Esophagus squamous epithelium (tissue), 5 donors: ENCODE measurements around the gene COA6. TPM values are rescaled to one million over a fixed set of nuclear protein-coding genes. Genes with fewer than 3 reads are reported as not detected.

Experiments used
- DNase-seq: peaks from one replicate; lab custom pipeline; 2025; lab: John Stamatoyannopoulos, UW
- H3K27ac ChIP-seq, 4 donors: fragments of 200-600 bp; sonication (generic); one replicate each; pipeline ENCODE4 v1.5.1; 2016 to 2019; ENCODE audit warnings: mild to moderate bottlenecking in 1 of 4
- H3K27me3 ChIP-seq, 4 donors: fragments of 200-600 bp; sonication (generic); 1 replicate in 3 of 4; 2 replicates in 1 of 4; pipeline versions ENCODE4 v1.5.1 to v1.6.0; 2017 to 2021; ENCODE audit warnings: antibody characterized with exemption in 1 of 4
- H3K36me3 ChIP-seq, 3 donors: fragments of 200-600 bp; sonication (generic); one replicate each; pipeline ENCODE4 v1.5.1; 2016 to 2019
- H3K4me1 ChIP-seq, 3 donors: fragments of 200-600 bp; sonication (generic); one replicate each; pipeline ENCODE4 v1.5.1; 2017 to 2019
- H3K4me3 ChIP-seq, 4 donors: fragments of 200-600 bp; sonication (generic); 1 replicate in 3 of 4; 2 replicates in 1 of 4; pipeline ENCODE4 v1.5.1; 2016 to 2019; ENCODE audit warnings: mild to moderate bottlenecking in 2 of 4, moderate library complexity in 1 of 4
- H3K9me3 ChIP-seq, 3 donors: fragments of 200-600 bp; sonication (generic); one replicate each; pipeline ENCODE4 v1.5.1; 2016 to 2019
- POLR2A ChIP-seq, 4 donors: fragments of 450-650 bp; IDR thresholded peaks; one replicate each; pipeline ENCODE4 v1.6.1; 2017; ENCODE audit warnings: antibody characterized with exemption in 4 of 4, mild to moderate bottlenecking in 4 of 4, moderate library complexity in 3 of 4
- WGBS, 2 donors: methylation state at CpG; one replicate each; pipeline ENCODE4 v1.1.5; 2018; 5-methylcytosine and 5-hydroxymethylcytosine counted together
- intact Hi-C: fragments of 100-400 bp; cut with DNase I; formaldehyde crosslinking; loops from one replicate; pipeline ENCODE4 v1.15.0; 2022
- total RNA-seq, 4 donors: library from RNA; depleted of rRNA; stranded (reverse); fragments of >200 nt; gene quantifications; one replicate each; pipeline ENCODE4 v1.1.0, GENCODE V29; 2016
- TF ChIP-seq, protein P1 (sequence below), 6 experiments: fragments of 450-650 bp in 4 of 6; fragments of 200-600 bp in 2 of 6; sonication (generic) in 2 of 6; IDR thresholded peaks; one replicate each; pipeline ENCODE4 v1.5.1; 2016 to 2019; ENCODE audit warnings: antibody characterized with exemption in 6 of 6, mild to moderate bottlenecking in 4 of 6, moderate library complexity in 4 of 6
- donor health status: DM: yes; HTN: yes; CAD: no.

The COA6 gene
- total RNA-seq, 4 donors from 2014 or later, result 17.1 to 33.5 (median 24.6) TPM

DNA sequence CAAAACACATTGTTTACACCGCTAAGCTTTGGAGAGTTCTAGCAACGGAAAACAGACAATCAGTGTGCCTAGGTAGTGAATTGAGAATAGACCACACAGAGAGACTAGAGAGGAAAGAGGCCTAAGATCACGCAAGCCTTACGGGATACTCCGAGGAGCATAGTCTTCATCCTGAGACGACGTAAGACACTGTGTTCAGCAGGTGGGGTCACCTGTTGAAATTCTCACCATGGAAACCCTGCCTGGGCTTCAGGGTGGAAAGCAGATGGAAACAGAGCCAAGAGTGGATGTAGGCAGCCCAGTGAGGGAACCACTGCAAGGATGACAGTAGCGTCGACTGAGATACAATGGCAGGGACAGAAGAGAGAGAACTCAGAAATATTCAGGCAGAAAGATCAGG is 40.2 kb downstream of the COA6 start:
- TF ChIP-seq POLR2A (IDR thresholded peaks at IDR 0.05), result no peak
- TF ChIP-seq, protein P1, sequence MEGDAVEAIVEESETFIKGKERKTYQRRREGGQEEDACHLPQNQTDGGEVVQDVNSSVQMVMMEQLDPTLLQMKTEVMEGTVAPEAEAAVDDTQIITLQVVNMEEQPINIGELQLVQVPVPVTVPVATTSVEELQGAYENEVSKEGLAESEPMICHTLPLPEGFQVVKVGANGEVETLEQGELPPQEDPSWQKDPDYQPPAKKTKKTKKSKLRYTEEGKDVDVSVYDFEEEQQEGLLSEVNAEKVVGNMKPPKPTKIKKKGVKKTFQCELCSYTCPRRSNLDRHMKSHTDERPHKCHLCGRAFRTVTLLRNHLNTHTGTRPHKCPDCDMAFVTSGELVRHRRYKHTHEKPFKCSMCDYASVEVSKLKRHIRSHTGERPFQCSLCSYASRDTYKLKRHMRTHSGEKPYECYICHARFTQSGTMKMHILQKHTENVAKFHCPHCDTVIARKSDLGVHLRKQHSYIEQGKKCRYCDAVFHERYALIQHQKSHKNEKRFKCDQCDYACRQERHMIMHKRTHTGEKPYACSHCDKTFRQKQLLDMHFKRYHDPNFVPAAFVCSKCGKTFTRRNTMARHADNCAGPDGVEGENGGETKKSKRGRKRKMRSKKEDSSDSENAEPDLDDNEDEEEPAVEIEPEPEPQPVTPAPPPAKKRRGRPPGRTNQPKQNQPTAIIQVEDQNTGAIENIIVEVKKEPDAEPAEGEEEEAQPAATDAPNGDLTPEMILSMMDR (IDR thresholded peaks at IDR 0.05), result no peak
- Histone ChIP-seq H3K9me3 (no peaks in the 10 kb centered on the region), H3K4me1 (no peaks in the 10 kb centered on the region), H3K36me3 (peaks cover 0 to 92% (median 0%) of the 10 kb centered on the region in 3 donors), H3K4me3 (no peak overlapping the region), H3K27ac (no peak overlapping the region), H3K27me3 (no peaks in the 10 kb centered on the region)
- WGBS, 2 donors, result 92 to 96% methylated on average over 9 of the region's 9 CpGs
- no peak for DNase-seq
- intact Hi-C loops, result no loop called here

DNA sequence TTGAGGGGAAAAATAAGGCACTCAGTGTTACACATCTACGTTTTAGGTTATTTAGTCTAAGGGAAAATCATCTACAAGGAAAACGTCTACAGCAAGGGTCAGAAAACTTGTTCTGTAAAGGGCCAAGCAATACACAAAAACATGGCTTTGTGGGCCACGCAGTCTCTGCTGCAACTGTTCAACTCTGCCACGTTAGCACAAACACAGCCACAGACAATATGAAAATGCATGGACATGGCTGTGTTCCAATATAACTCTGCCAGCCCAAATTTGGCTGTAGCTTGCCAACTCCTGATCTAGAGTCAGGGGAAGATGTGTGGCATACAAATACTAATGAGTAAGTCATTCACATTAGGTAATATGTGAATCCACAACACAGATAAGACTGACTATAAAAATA is 40.7 kb downstream of the COA6 start:
- H3K4me1 ChIP-seq, result no peaks in the 10 kb centered on the region
- H3K4me3 ChIP-seq, result no peak overlapping the region
- no peaks in the 10 kb centered on the region for H3K9me3 ChIP-seq
- no peak overlapping the region for H3K27ac ChIP-seq
- H3K27me3 ChIP-seq, result no peaks in the 10 kb centered on the region
- WGBS, 2 donors, result 80 to 88% methylated on average over 4 of the region's 4 CpGs
- peaks cover 0 to 94% (median 0%) of the 10 kb centered on the region in 3 donors for H3K36me3 ChIP-seq
- intact Hi-C loops, result no loop called here
- no peak for TF ChIP-seq POLR2A (IDR thresholded peaks at IDR 0.05)
- TF ChIP-seq, protein P1 (IDR thresholded peaks at IDR 0.05), result no peak
- no peak for DNase-seq

DNA sequence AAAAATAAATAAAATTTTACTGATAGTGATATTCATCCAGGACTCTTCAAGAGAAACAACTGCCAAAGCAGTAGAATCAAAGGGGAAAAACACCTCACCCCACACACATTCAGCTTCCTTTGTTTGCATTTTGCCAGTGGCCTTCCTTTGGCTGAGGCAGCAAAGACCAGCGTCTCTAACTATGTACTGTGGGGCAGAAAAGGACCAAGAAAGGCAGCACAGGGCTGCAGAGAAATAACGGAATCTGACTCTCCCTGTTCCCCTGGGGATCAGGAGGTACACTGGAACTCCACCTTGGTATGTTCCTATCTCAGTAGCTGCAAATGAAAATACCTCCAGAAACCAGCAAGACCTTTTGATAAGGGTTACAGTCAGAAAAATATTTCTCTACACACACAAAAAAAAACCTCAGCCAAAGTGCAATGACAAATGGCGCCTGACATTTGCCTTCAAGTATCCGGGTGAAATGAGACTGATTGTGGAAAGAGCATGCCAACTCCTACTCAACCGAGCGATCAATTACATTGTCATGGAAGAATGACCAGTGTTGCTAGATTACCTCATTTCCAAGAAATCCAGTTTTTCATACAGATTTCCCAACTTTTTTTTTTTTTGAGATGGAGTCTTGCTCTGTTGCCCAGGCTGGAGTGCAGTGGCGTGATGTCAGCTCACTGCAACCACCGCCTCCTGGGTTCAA is 54.8 kb downstream of the COA6 start:
- intact Hi-C loops, result no loop called here
- no peaks in the 10 kb centered on the region for H3K4me1 ChIP-seq
- no peak overlapping the region for H3K27ac ChIP-seq
- peaks cover 0 to 93% (median 1%) of the 10 kb centered on the region in 3 donors for H3K36me3 ChIP-seq
- no peak for TF ChIP-seq POLR2A (IDR thresholded peaks at IDR 0.05)
- H3K27me3 ChIP-seq, result no peaks in the 10 kb centered on the region
- WGBS, 2 donors, result 81 to 82% methylated on average over 8 of the region's 8 CpGs
- H3K9me3 ChIP-seq, result no peaks in the 10 kb centered on the region
- DNase-seq, result no peak
- no peak overlapping the region for H3K4me3 ChIP-seq

DNA sequence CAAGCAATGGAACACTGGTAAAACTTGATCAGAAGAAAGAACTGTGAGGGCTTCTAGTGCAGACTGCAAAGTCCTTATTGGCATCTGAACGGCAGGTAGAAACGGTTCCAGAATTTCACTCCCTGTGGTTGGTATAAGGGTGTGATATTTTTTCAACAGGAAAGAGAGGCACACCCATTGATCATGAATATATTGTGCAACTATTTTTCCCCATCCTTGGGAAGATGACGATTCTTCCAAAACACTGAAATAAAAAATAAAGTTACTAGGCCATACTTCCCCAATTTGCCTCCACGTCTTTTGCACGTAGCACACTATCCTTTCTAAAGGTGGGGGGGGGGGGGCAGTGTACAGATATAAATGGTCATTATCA is 56.2 kb downstream of the COA6 start:
- TF ChIP-seq POLR2A (IDR thresholded peaks at IDR 0.05), result no peak
- TF ChIP-seq, protein P1 (IDR thresholded peaks at IDR 0.05), result no peak
- H3K9me3 ChIP-seq, result no peaks in the 10 kb centered on the region
- DNase-seq, result no peak
- no peak overlapping the region for H3K27ac ChIP-seq
- H3K36me3 ChIP-seq, result peaks cover 0 to 90% (median 7%) of the 10 kb centered on the region in 3 donors
- WGBS, 2 donors, result 80 to 81% methylated on average over 5 of the region's 5 CpGs
- no peak overlapping the region for H3K4me3 ChIP-seq
- intact Hi-C loops, result no loop called here
- no peaks in the 10 kb centered on the region for H3K4me1 ChIP-seq
- no peaks in the 10 kb centered on the region for H3K27me3 ChIP-seq

DNA sequence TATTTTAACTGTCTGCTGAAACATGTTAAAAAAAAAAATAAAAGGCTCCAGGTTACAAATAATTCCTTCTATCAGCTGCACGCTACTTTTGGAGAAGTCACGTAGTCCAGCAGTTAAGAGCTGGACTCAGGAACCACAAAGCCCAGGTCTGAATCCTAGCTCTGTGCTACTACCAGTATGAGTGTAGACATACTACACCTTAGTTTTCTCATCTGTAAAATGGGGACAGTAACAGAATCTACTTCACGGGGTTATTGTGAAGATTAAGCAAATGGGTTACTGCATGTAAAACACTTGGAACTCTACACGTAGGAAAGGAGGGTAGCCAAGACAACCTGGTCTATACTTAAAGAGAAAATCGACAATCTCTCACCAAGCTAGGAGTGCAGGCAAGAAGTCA is 57.4 kb downstream of the COA6 start:
- WGBS, 2 donors, result 90 to 94% methylated on average over 5 of the region's 5 CpGs
- no peak for DNase-seq
- Histone ChIP-seq H3K4me3 (no peak overlapping the region), H3K27me3 (no peaks in the 10 kb centered on the region), H3K4me1 (no peaks in the 10 kb centered on the region), H3K9me3 (no peaks in the 10 kb centered on the region), H3K27ac (no peak overlapping the region), H3K36me3 (peaks cover 0 to 90% (median 7%) of the 10 kb centered on the region in 3 donors)
- intact Hi-C loops, result no loop called here
- no peak for TF ChIP-seq POLR2A (IDR thresholded peaks at IDR 0.05)
- TF ChIP-seq, protein P1 (IDR thresholded peaks at IDR 0.05), result no peak
